ENCODE results near the gene GRM5.

The GRM5 gene

GRCh38 chr11:88484873-88485621 lies 580.7 kb downstream of the GRM5 start:
- no peak overlapping the region for H3K4me3 ChIP-seq (replicated peaks; ENCODE audit: low read depth, low read length)
- DNase-seq (ENCODE audit: extremely low read depth, low read depth), result no peak
- peak; percentile 80 for TF ChIP-seq CTCF (IDR thresholded peaks at IDR 0.05; ENCODE audit: low read depth, low read length, missing control alignments)

- DNase-seq (ENCODE audit: extremely low read depth, low read depth), result no peak
- H3K4me3 ChIP-seq (replicated peaks; ENCODE audit: low read depth, low read length), result no peak overlapping the region
- no peak for TF ChIP-seq CTCF (IDR thresholded peaks at IDR 0.05; ENCODE audit: low read depth, low read length, missing control alignments)
Measured at GRCh38 chr11:88482871-88483301, 582.9 kb downstream of the GRM5 start.

GRCh38 chr11:88480223-88480622 lies 585.6 kb downstream of the GRM5 start:
- TF ChIP-seq CTCF (IDR thresholded peaks at IDR 0.05; ENCODE audit: low read depth, low read length, missing control alignments), result no peak
- no peak overlapping the region for H3K4me3 ChIP-seq (replicated peaks; ENCODE audit: low read depth, low read length)
- DNase-seq (ENCODE audit: extremely low read depth, low read depth), result peak; percentile 66

- DNase-seq (ENCODE audit: extremely low read depth, low read depth), result no peak
- H3K4me3 ChIP-seq (replicated peaks; ENCODE audit: low read depth, low read length), result no peak overlapping the region
- no peak for TF ChIP-seq CTCF (IDR thresholded peaks at IDR 0.05; ENCODE audit: low read depth, low read length, missing control alignments)
Measured at GRCh38 chr11:88478136-88478815, 587.5 kb downstream of the GRM5 start.

- TF ChIP-seq CTCF (IDR thresholded peaks at IDR 0.05; ENCODE audit: low read depth, low read length, missing control alignments), result no peak
- H3K4me3 ChIP-seq (replicated peaks; ENCODE audit: low read depth, low read length), result no peak overlapping the region
- DNase-seq (ENCODE audit: extremely low read depth, low read depth), result no peak
Measured at GRCh38 chr11:88475991-88476418, 589.8 kb downstream of the GRM5 start.

GRCh38 chr11:88474655-88475054 lies 591.1 kb downstream of the GRM5 start:
- no peak for DNase-seq (ENCODE audit: extremely low read depth, low read depth)
- no peak overlapping the region for H3K4me3 ChIP-seq (replicated peaks; ENCODE audit: low read depth, low read length)
- TF ChIP-seq CTCF (IDR thresholded peaks at IDR 0.05; ENCODE audit: low read depth, low read length, missing control alignments), result no peak
